Germinal center (tissue), 1 donor: Measurements from ENCODE around the gene CHAT.
"Not testable (repeated sequence)": the region's sequence is repeated elsewhere in the genome, so short reads cannot be mapped to it uniquely, and the experiment has no call there.

Experiments
- DNase-seq: peaks from one replicate; pipeline ENCODE4 v3.0.0; 2012; ENCODE audit warnings: mixed read lengths, low spot score

Gene CHAT

GRCh38 chr10:49653273-49653929, 39.6 kb downstream of the CHAT start:
- no peak for DNase-seq

- no peak for DNase-seq
Measured at GRCh38 chr10:49654036-49654693, 40.3 kb downstream of the CHAT start.

GRCh38 chr10:49655099-49655498, 41.3 kb downstream of the CHAT start:
- DNase-seq: no peak

- DNase-seq: no peak
Measured at GRCh38 chr10:49656845-49657493, 43.1 kb downstream of the CHAT start.

GRCh38 chr10:49657606-49658005, 43.8 kb downstream of the CHAT start:
- no peak for DNase-seq

- no peak for DNase-seq
Measured at GRCh38 chr10:49661140-49661856, 47.5 kb downstream of the CHAT start.

- no peak for DNase-seq
Measured at GRCh38 chr10:49662169-49662830, 48.5 kb downstream of the CHAT start.

GRCh38 chr10:49663596-49663995, 49.8 kb downstream of the CHAT start:
- DNase-seq: no peak

GRCh38 chr10:49664006-49664841, 50.4 kb downstream of the CHAT start:
- no peak for DNase-seq

GRCh38 chr10:49664842-49665355, 51.1 kb downstream of the CHAT start:
- no peak for DNase-seq

GRCh38 chr10:49666054-49666615, 52.3 kb downstream of the CHAT start:
- DNase-seq: no peak

GRCh38 chr10:49666685-49667084, 52.8 kb downstream of the CHAT start:
- DNase-seq: no peak

- DNase-seq: no peak
Measured at GRCh38 chr10:49667991-49668390, 54.2 kb downstream of the CHAT start.

- DNase-seq: no peak
Measured at GRCh38 chr10:49668684-49669083, 54.8 kb downstream of the CHAT start.

- no peak for DNase-seq
Measured at GRCh38 chr10:49678827-49679479, 65.1 kb downstream of the CHAT start.

GRCh38 chr10:49679480-49679893, 65.7 kb downstream of the CHAT start, which contains the start of gene C10orf53:
C10orf53 (plus strand) TSS chr10:49679651; CDS start chr10:49679698, 47 bp downstream.
- DNase-seq: peak; percentile 53

- not testable (repeated sequence) for DNase-seq
Measured at GRCh38 chr10:49682449-49682848, 68.6 kb downstream of the CHAT start.

GRCh38 chr10:49682879-49683278, 69.0 kb downstream of the CHAT start:
- no peak for DNase-seq

GRCh38 chr10:49686651-49687050, 72.8 kb downstream of the CHAT start:
- no peak for DNase-seq

- DNase-seq: no peak
Measured at GRCh38 chr10:49688261-49688846, 74.5 kb downstream of the CHAT start.
